Right atrium auricular region (tissue), 2 donors: ENCODE results near the gene PLCL2. TPM values are rescaled to one million over a fixed set of nuclear protein-coding genes. Genes with fewer than 3 reads are reported as not detected.

Experiments used
- DNase-seq: peaks from one replicate; pipeline ENCODE4 v3.0.0-alpha.2; 2019; ENCODE audit warnings: low spot score
- H3K27ac ChIP-seq, 2 donors: fragments of 200-600 bp; sonication (generic); 1 replicate in 1 of 2; 2 replicates in 1 of 2; pipeline ENCODE4 v1.5.1; 2016 to 2019
- H3K27me3 ChIP-seq, 2 donors: fragments of 200-600 bp; sonication (generic); one replicate each; pipeline versions ENCODE4 v1.5.1 to v1.6.0; 2017 to 2019
- H3K36me3 ChIP-seq: fragments of 200-600 bp; sonication (generic); one replicate; pipeline ENCODE4 v1.5.1; 2016
- H3K4me1 ChIP-seq, 2 donors: fragments of 200-600 bp; sonication (generic); one replicate each; pipeline versions ENCODE4 v1.5.1 to v1.6.0; 2017 to 2019
- H3K4me3 ChIP-seq, 2 donors: fragments of 200-600 bp; sonication (generic); 1 replicate in 1 of 2; 2 replicates in 1 of 2; pipeline ENCODE4 v1.5.1; 2017 to 2019; ENCODE audit warnings: mild to moderate bottlenecking in 1 of 2, moderate library complexity in 1 of 2
- H3K9me3 ChIP-seq, 2 donors: fragments of 200-600 bp; sonication (generic); one replicate each; pipeline ENCODE4 v1.5.1; 2019
- total RNA-seq, 2 donors: library from RNA; depleted of rRNA; stranded (reverse); fragments of >200 nt; gene quantifications; one replicate each; pipeline ENCODE4 v1.1.0, GENCODE V29; 2016
- TF ChIP-seq, protein P1 (sequence below), 2 donors: fragments of 200-600 bp; sonication (generic); IDR thresholded peaks; one replicate each; pipeline ENCODE4 v1.5.1; 2019; ENCODE audit warnings: antibody characterized with exemption in 2 of 2

Gene PLCL2
- total RNA-seq, 2 donors from 2014 or later = 32.4 to 35.2 TPM

DNA sequence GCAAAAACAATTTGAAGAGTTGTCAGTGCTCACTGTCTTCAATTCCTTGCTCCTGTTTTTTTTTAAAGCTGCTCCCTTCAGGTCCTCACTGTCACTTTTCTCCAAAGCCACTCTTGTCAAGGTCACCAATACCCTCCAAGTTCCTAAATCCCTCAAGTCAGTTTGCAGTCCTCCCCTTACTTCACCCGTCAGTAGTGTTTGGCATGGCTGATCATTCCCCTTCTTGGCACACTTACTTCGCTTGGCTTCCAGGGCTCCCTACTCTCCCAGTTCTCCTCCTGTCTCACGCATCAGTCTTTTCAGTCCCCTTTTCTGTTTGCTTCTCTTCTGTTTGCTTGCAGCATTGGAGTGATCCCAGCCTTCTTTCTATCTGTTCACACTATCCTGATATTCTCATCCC lies 25.5 kb downstream of the PLCL2 start:
- no peak for DNase-seq
- Histone ChIP-seq H3K27ac (peak overlapping the region in 1 of 2 donors; percentile 1), H3K36me3 (no peaks in the 10 kb centered on the region), H3K27me3 (no peaks in the 10 kb centered on the region), H3K9me3 (no peaks in the 10 kb centered on the region), H3K4me3 (no peak overlapping the region), H3K4me1 (peaks cover 0 to 46% of the 10 kb centered on the region in 2 donors)
- TF ChIP-seq, protein P1, sequence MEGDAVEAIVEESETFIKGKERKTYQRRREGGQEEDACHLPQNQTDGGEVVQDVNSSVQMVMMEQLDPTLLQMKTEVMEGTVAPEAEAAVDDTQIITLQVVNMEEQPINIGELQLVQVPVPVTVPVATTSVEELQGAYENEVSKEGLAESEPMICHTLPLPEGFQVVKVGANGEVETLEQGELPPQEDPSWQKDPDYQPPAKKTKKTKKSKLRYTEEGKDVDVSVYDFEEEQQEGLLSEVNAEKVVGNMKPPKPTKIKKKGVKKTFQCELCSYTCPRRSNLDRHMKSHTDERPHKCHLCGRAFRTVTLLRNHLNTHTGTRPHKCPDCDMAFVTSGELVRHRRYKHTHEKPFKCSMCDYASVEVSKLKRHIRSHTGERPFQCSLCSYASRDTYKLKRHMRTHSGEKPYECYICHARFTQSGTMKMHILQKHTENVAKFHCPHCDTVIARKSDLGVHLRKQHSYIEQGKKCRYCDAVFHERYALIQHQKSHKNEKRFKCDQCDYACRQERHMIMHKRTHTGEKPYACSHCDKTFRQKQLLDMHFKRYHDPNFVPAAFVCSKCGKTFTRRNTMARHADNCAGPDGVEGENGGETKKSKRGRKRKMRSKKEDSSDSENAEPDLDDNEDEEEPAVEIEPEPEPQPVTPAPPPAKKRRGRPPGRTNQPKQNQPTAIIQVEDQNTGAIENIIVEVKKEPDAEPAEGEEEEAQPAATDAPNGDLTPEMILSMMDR (IDR thresholded peaks at IDR 0.05) = no peak

DNA sequence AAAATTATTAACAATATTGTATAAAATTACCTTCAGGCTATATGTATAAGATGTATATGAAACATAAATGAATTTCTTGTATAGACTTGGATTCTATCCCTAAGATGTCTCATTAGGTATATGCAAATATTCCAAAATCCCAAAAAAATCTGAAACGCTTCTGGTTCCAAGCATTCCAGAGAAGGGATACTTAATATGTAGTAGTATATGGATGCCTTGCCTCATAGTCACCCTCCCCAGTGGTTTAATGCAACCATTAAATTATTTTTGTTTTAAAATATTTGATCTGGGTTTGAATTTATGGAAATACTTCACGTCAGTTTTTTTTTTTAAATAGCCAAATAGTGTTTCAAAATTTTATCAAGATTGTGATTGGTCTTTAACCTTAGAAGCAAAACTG lies 27.2 kb downstream of the PLCL2 start:
- TF ChIP-seq, protein P1 (IDR thresholded peaks at IDR 0.05) = no peak
- no peaks in the 10 kb centered on the region for H3K36me3 ChIP-seq
- no peaks in the 10 kb centered on the region for H3K27me3 ChIP-seq
- no peak overlapping the region for H3K27ac ChIP-seq
- no peaks in the 10 kb centered on the region for H3K9me3 ChIP-seq
- H3K4me1 ChIP-seq = peaks cover 0 to 44% of the 10 kb centered on the region in 2 donors
- DNase-seq = no peak
- no peak overlapping the region for H3K4me3 ChIP-seq

DNA sequence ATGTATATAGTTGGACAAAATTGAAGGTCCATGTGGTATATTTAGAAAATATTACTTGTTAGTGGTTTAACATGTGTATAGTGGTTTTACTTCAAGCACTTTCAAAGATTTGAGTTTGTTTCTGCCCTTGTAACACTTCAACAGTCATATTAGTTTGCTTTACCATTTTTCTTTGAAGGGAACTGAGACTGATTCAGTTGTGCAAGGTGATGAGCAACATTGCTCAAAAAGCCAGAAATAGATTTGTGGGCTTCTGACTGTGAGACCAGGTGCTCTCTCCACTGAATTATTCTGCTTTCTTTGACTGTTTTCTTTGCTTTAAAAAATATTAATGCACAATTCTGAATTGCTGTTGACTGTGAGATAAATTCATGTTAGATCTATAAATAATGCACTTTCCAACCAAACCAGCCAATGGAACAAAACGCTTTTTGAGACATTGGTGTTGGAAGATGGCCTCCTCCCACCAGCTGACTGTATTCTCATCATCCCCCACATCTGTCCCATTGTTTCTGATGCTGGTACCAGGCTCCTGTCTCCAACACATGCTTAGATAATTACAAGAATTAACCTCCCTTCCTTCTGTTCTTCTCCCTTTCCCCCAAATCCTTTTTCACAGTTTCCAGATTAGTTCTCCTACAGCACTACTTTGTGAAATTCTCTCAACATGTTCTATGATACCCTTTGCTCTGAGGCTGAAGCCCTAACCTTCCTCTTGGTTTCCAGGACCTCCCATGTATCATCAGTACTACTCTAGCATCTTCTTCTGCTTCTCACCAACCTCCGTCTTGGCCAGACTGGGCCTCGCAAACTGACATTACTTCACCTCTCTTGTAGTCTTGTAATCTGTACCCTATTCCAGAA lies 27.9 kb downstream of the PLCL2 start:
- Histone ChIP-seq H3K36me3 (no peaks in the 10 kb centered on the region), H3K9me3 (no peaks in the 10 kb centered on the region), H3K4me3 (no peak overlapping the region), H3K4me1 (peaks cover 0 to 44% of the 10 kb centered on the region in 2 donors), H3K27me3 (no peaks in the 10 kb centered on the region), H3K27ac (no peak overlapping the region)
- DNase-seq = no peak
- TF ChIP-seq, protein P1 (IDR thresholded peaks at IDR 0.05) = no peak

DNA sequence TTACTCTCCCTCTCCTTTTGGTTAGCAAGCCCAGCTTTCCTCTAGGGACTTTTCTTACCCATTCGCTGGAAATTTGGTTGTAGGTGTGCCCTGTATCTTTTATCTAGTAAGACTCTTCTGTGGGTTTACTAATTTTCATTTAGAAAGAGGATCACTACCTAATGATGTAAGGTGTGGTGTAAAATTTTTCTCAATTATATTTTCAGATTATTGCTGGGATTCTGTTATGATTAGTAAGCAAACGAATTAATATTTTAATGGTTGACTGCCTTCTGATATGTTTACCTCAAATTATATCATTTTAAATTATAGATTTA lies 28.5 kb downstream of the PLCL2 start:
- TF ChIP-seq, protein P1 (IDR thresholded peaks at IDR 0.05) = no peak
- no peaks in the 10 kb centered on the region for H3K36me3 ChIP-seq
- peaks cover 0 to 44% of the 10 kb centered on the region in 2 donors for H3K4me1 ChIP-seq
- no peak overlapping the region for H3K4me3 ChIP-seq
- H3K27me3 ChIP-seq = no peaks in the 10 kb centered on the region
- H3K27ac ChIP-seq = no peak overlapping the region
- H3K9me3 ChIP-seq = no peaks in the 10 kb centered on the region
- no peak for DNase-seq

DNA sequence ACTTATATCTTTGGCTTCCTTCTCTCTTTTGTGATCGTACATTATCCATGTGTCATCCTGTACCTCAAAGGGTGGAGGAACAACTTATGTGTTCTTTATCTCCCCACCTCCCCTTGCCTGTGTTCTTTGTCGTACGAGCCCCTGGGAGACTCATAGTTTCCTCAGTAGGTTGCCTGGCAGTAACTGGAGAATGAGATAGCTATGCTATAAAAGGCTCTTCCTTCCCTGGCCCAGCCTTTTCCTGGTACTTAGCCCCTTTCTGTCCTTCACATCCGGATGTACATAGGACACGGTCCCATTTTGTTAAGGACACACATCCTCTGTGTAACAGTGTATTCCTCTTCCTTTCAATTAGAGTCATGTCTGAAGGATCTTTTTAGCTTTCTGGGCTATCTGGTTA lies 32.1 kb downstream of the PLCL2 start:
- Histone ChIP-seq H3K4me1 (peaks cover 0 to 30% of the 10 kb centered on the region in 2 donors), H3K4me3 (no peak overlapping the region), H3K36me3 (no peaks in the 10 kb centered on the region), H3K27ac (peak overlapping the region; percentile 58 to 66), H3K9me3 (no peaks in the 10 kb centered on the region), H3K27me3 (no peaks in the 10 kb centered on the region)
- TF ChIP-seq, protein P1 (IDR thresholded peaks at IDR 0.05) = no peak
- no peak for DNase-seq
